HCT116 (cell line): Measurements from ENCODE around the gene ZNF575. TPM values are rescaled to one million over a fixed set of nuclear protein-coding genes. Genes with fewer than 3 reads are reported as not detected.

ENCODE experiments used
- total RNA-seq: library from RNA; stranded (reverse); gene quantifications from one replicate; pipeline ENCODE4 v1.2.1, GENCODE V29; 2021; ENCODE audit not compliant: unreplicated experiment

The ZNF575 gene
- total RNA-seq, 1 experiment from 2014 or later = 1.9 TPM

Other genes with a start within 250 kb of the ZNF575 start
- gene CD177, start 179.5 kb upstream of the ZNF575 start, total RNA-seq = not detected
- not detected for gene TEX101, start 118.3 kb upstream of the ZNF575 start, total RNA-seq
- gene LYPD3, start 67.6 kb upstream of the ZNF575 start, total RNA-seq = 3.6 TPM
- gene PHLDB3, start 28.4 kb upstream of the ZNF575 start, total RNA-seq = 15.5 TPM
- 64.3 TPM for gene ETHE1, start 6.0 kb upstream of the ZNF575 start, total RNA-seq
- gene XRCC1, start 42.3 kb downstream of the ZNF575 start, total RNA-seq = 37.4 TPM
- 0.17 TPM for gene PINLYP, start 42.6 kb downstream of the ZNF575 start, total RNA-seq
- gene IRGQ, start 62.9 kb downstream of the ZNF575 start, total RNA-seq = 14.6 TPM
- 11.2 TPM for gene ZNF576, start 63.4 kb downstream of the ZNF575 start, total RNA-seq
- not detected for gene SRRM5, start 78.9 kb downstream of the ZNF575 start, total RNA-seq
- 39.6 TPM for gene ZNF428, start 86.4 kb downstream of the ZNF575 start, total RNA-seq
- gene CADM4, start 106.7 kb downstream of the ZNF575 start, total RNA-seq = 28.7 TPM
- gene PLAUR, start 137.0 kb downstream of the ZNF575 start, total RNA-seq = 98.1 TPM
- not detected for gene IRGC, start 182.9 kb downstream of the ZNF575 start, total RNA-seq
- 80.2 TPM for gene SMG9, start 221.8 kb downstream of the ZNF575 start, total RNA-seq
- 72.9 TPM for gene KCNN4, start 247.8 kb downstream of the ZNF575 start, total RNA-seq